Neural progenitor cell (in vitro differentiated cells): Measurements from ENCODE around the gene KCNMA1. TPM values are rescaled to one million over a fixed set of nuclear protein-coding genes. Genes with fewer than 3 reads are reported as not detected.

ENCODE experiments used
- DNase-seq: peaks from one replicate; pipeline ENCODE4 v3.0.0-alpha.2; 2016; ENCODE audit warnings: low spot score
- H2AFZ ChIP-seq: fragments of 200-600 bp; sonication (generic); replicated peaks from 2 replicates; pipeline ENCODE4 v1.6.1; 2016; ENCODE audit warnings: antibody characterized with exemption
- H3F3A ChIP-seq: fragments of 200-600 bp; sonication (generic); 2 replicates; pipeline ENCODE4 v1.6.1; 2016; ENCODE audit warnings: antibody characterized with exemption, low read depth
- H3K27ac ChIP-seq: fragments of 200-600 bp; sonication (generic); 2 replicates; pipeline ENCODE4 v1.5.1; 2016; ENCODE audit warnings: mild to moderate bottlenecking
- H3K27me3 ChIP-seq: fragments of 200-600 bp; sonication (generic); 2 replicates; pipeline ENCODE4 v1.6.1; 2016; ENCODE audit warnings: mild to moderate bottlenecking, moderate library complexity
- H3K36me3 ChIP-seq: fragments of 200-600 bp; sonication (generic); 2 replicates; pipeline ENCODE4 v1.5.1; 2016
- H3K4me1 ChIP-seq: fragments of 200-600 bp; sonication (generic); 2 replicates; pipeline ENCODE4 v1.6.1; 2016; ENCODE audit warnings: mixed run types
- H3K4me2 ChIP-seq: fragments of 200-600 bp; sonication (generic); 2 replicates; pipeline ENCODE4 v1.6.1; 2016
- H3K4me3 ChIP-seq: fragments of 200-600 bp; sonication (generic); 2 replicates; pipeline ENCODE4 v1.5.1; 2016
- H3K79me2 ChIP-seq: fragments of 200-600 bp; sonication (generic); 2 replicates; pipeline ENCODE4 v1.6.1; 2016; ENCODE audit warnings: low read depth
- H3K9ac ChIP-seq: fragments of 200-600 bp; sonication (generic); 2 replicates; pipeline ENCODE4 v1.6.1; 2016
- H3K9me3 ChIP-seq: fragments of 200-600 bp; sonication (generic); 2 replicates; pipeline ENCODE4 v1.5.1; 2016; ENCODE audit warnings: low read depth
- H4K20me1 ChIP-seq: fragments of 200-600 bp; sonication (generic); 2 replicates; pipeline ENCODE4 v1.6.1; 2016; ENCODE audit warnings: low read depth
- H3K27ac Mint-ChIP-seq: 3 replicates; pipeline ENCODE4 v1.8.0; 2021; ENCODE audit warnings: mixed read lengths
- H3K27me3 Mint-ChIP-seq: 2 replicates; pipeline ENCODE4 v1.8.0; 2022; ENCODE audit warnings: low read depth, mild to moderate bottlenecking, inconsistent platforms, moderate library complexity, mixed read lengths; ENCODE audit not compliant: insufficient read depth
- H3K36me3 Mint-ChIP-seq: 3 replicates; pipeline ENCODE4 v1.8.0; 2021; ENCODE audit warnings: mixed read lengths
- H3K4me1 Mint-ChIP-seq: 3 replicates; pipeline ENCODE4 v1.8.0; 2021; ENCODE audit warnings: mixed read lengths
- H3K4me3 Mint-ChIP-seq: 3 replicates; pipeline ENCODE4 v1.8.0; 2021; ENCODE audit warnings: mild to moderate bottlenecking, moderate library complexity, mixed read lengths
- H3K9me3 Mint-ChIP-seq: 3 replicates; pipeline ENCODE4 v1.8.0; 2020; ENCODE audit warnings: mixed read lengths
- CTCF ChIP-seq: fragments of 200-600 bp; sonication (generic); IDR thresholded peaks from 2 replicates; pipeline ENCODE4 v1.5.1; 2017; ENCODE audit warnings: antibody characterized with exemption, mild to moderate bottlenecking
- EZH2 ChIP-seq: fragments of 200-600 bp; sonication (generic); IDR thresholded peaks from 2 replicates; pipeline ENCODE4 v1.6.1; 2017; ENCODE audit warnings: antibody characterized with exemption, mild to moderate bottlenecking, moderate library complexity
- EZH2phosphoT487 ChIP-seq: fragments of 200-600 bp; sonication (generic); IDR thresholded peaks from 2 replicates; pipeline ENCODE4 v1.6.1; 2017; ENCODE audit warnings: antibody characterized with exemption
- total RNA-seq: library from RNA; depleted of rRNA; stranded (reverse); fragments of >200 nt; gene quantifications from 2 replicates; pipeline ENCODE4 v1.2.3, GENCODE V29; 2015; ENCODE audit warnings: low replicate concordance

KCNMA1 gene
- total RNA-seq, 1 donor from 2014 or later, result 2.4 TPM

GRCh38 chr10:77381750-77382149, 255.9 kb downstream of the KCNMA1 start:
- no peaks in the 10 kb centered on the region for H3K36me3 Mint-ChIP-seq
- no peaks in the 10 kb centered on the region for H3K36me3 ChIP-seq
- no peak for TF ChIP-seq CTCF
- TF ChIP-seq EZH2, result no peak
- TF ChIP-seq EZH2phosphoT487, result no peak
- H3K9me3 ChIP-seq, result no peaks in the 10 kb centered on the region
- no peak for DNase-seq
- no peaks in the 10 kb centered on the region for H3K27me3 ChIP-seq
- H3K4me1 Mint-ChIP-seq, result peaks cover 32% of the 10 kb centered on the region
- H2AFZ ChIP-seq, result no peak overlapping the region
- no peak overlapping the region for H3K4me3 ChIP-seq
- H3K4me1 ChIP-seq, result peaks cover 13% of the 10 kb centered on the region
- no peak overlapping the region for H3K27ac ChIP-seq
- H3K4me2 ChIP-seq, result no peak overlapping the region
- H3K9ac ChIP-seq, result no peak overlapping the region
- no peak overlapping the region for H3K27ac Mint-ChIP-seq
- H3K27me3 Mint-ChIP-seq, result peaks cover 2% of the 10 kb centered on the region
- no peak overlapping the region for H3K4me3 Mint-ChIP-seq
- H3K79me2 ChIP-seq, result no peaks in the 10 kb centered on the region
- no peaks in the 10 kb centered on the region for H4K20me1 ChIP-seq
- no peaks in the 10 kb centered on the region for H3K9me3 Mint-ChIP-seq
- peaks cover 11% of the 10 kb centered on the region for H3F3A ChIP-seq

GRCh38 chr10:77380723-77381122, 256.9 kb downstream of the KCNMA1 start:
- H3K9ac ChIP-seq, result no peak overlapping the region
- H3K79me2 ChIP-seq, result no peaks in the 10 kb centered on the region
- Mint-ChIP-seq H3K4me3 (no peak overlapping the region), H3K9me3 (no peaks in the 10 kb centered on the region), H3K27me3 (peaks cover 2% of the 10 kb centered on the region), H3K4me1 (peaks cover 25% of the 10 kb centered on the region), H3K27ac (no peak overlapping the region), H3K36me3 (no peaks in the 10 kb centered on the region)
- no peaks in the 10 kb centered on the region for H3K36me3 ChIP-seq
- H3K27me3 ChIP-seq, result no peaks in the 10 kb centered on the region
- TF ChIP-seq CTCF (no peak), EZH2phosphoT487 (no peak), EZH2 (no peak)
- no peaks in the 10 kb centered on the region for H4K20me1 ChIP-seq
- no peak overlapping the region for H2AFZ ChIP-seq
- no peak for DNase-seq
- peaks cover 11% of the 10 kb centered on the region for H3F3A ChIP-seq
- H3K4me2 ChIP-seq, result peak overlapping the region; percentile 34
- H3K4me3 ChIP-seq, result no peak overlapping the region
- H3K4me1 ChIP-seq, result peaks cover 13% of the 10 kb centered on the region
- H3K27ac ChIP-seq, result no peak overlapping the region
- H3K9me3 ChIP-seq, result no peaks in the 10 kb centered on the region

GRCh38 chr10:77380191-77380590, 257.4 kb downstream of the KCNMA1 start:
- H3K4me1 ChIP-seq, result peaks cover 13% of the 10 kb centered on the region
- Mint-ChIP-seq H3K4me3 (no peak overlapping the region), H3K4me1 (peaks cover 25% of the 10 kb centered on the region), H3K36me3 (no peaks in the 10 kb centered on the region), H3K9me3 (no peaks in the 10 kb centered on the region), H3K27me3 (peaks cover 2% of the 10 kb centered on the region), H3K27ac (no peak overlapping the region)
- no peak overlapping the region for H2AFZ ChIP-seq
- no peak overlapping the region for H3K27ac ChIP-seq
- no peak overlapping the region for H3K9ac ChIP-seq
- no peak for DNase-seq
- H3K36me3 ChIP-seq, result no peaks in the 10 kb centered on the region
- TF ChIP-seq CTCF (no peak), EZH2phosphoT487 (no peak), EZH2 (no peak)
- H3F3A ChIP-seq, result peaks cover 11% of the 10 kb centered on the region
- peak overlapping the region; percentile 34 for H3K4me2 ChIP-seq
- no peak overlapping the region for H3K4me3 ChIP-seq
- H3K9me3 ChIP-seq, result no peaks in the 10 kb centered on the region
- H3K27me3 ChIP-seq, result no peaks in the 10 kb centered on the region
- H3K79me2 ChIP-seq, result no peaks in the 10 kb centered on the region
- no peaks in the 10 kb centered on the region for H4K20me1 ChIP-seq
